ENCODE measurements around the gene ITGA3.

DNA sequence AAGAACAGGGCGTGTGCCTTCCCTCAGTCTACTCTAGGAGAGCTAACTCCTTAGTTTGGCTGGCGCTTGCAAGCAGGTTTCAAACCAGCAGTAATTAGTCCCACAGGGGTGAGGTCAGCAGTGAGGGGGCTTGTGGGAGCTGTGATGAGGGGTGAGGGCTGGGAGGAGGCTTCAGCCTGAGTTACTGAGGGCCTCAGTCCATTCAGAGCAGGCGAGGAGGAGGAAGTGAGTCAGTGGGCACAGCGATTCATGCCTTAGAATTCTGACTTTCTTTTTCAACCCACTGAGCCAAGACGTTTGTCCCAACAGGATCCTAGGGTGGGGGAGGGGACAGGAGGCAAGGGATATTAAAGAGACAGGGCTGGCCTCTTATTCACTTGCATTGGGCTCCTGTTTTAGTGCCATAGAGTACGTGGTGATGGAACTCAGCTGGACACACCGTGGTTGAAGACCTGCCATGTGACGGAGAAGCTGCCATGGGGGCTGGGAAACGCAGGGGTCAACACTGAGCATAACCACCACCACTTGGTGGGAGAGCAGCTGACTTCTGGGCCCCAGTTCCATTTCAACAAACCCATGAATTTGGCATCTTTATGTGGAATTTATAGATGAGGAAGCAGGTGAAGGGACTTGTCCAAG lies 8.3 kb upstream of the ITGA3 start:
- TF ChIP-seq, protein P1, sequence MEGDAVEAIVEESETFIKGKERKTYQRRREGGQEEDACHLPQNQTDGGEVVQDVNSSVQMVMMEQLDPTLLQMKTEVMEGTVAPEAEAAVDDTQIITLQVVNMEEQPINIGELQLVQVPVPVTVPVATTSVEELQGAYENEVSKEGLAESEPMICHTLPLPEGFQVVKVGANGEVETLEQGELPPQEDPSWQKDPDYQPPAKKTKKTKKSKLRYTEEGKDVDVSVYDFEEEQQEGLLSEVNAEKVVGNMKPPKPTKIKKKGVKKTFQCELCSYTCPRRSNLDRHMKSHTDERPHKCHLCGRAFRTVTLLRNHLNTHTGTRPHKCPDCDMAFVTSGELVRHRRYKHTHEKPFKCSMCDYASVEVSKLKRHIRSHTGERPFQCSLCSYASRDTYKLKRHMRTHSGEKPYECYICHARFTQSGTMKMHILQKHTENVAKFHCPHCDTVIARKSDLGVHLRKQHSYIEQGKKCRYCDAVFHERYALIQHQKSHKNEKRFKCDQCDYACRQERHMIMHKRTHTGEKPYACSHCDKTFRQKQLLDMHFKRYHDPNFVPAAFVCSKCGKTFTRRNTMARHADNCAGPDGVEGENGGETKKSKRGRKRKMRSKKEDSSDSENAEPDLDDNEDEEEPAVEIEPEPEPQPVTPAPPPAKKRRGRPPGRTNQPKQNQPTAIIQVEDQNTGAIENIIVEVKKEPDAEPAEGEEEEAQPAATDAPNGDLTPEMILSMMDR (conservative IDR thresholded peaks at IDR 0.05; ENCODE audit: low read length) = no peak
- TF ChIP-seq EZH2phosphoT487 (IDR thresholded peaks at IDR 0.05; ENCODE audit: borderline replicate concordance) = no peak
